H9 (cell line): Measurements from ENCODE around the gene LCNL1. TPM values are rescaled to one million over a fixed set of nuclear protein-coding genes. Genes with fewer than 3 reads are reported as not detected.

Source experiments
- DNase-seq: peaks from one replicate; pipeline ENCODE4 v3.0.0-alpha.2; 2017
- H2AFZ ChIP-seq: one replicate; pipeline ENCODE4 v1.6.1; 2013; ENCODE audit warnings: mild to moderate bottlenecking, low read length, control low read depth, moderate library complexity
- H2AK5ac ChIP-seq: 2 replicates; pipeline ENCODE4 v1.6.1; 2013; ENCODE audit warnings: low read length, control low read depth, mixed read lengths; ENCODE audit not compliant: insufficient read length
- H2BK120ac ChIP-seq: one replicate; pipeline ENCODE4 v1.6.1; 2013; ENCODE audit warnings: low read depth, mild to moderate bottlenecking, low read length, control low read depth, inconsistent platforms; ENCODE audit not compliant: poor library complexity, severe bottlenecking
- H2BK12ac ChIP-seq: 2 replicates; pipeline ENCODE4 v1.6.1; 2013; ENCODE audit warnings: low read length, control low read depth, mixed read lengths, low read depth; ENCODE audit not compliant: insufficient read length
- H2BK15ac ChIP-seq: 2 replicates; pipeline ENCODE4 v1.6.1; 2013; ENCODE audit warnings: low read depth, low read length, control low read depth
- H2BK20ac ChIP-seq: one replicate; pipeline ENCODE4 v1.6.1; 2013; ENCODE audit warnings: low read depth, mild to moderate bottlenecking, low read length, control low read depth, inconsistent platforms; ENCODE audit not compliant: poor library complexity, severe bottlenecking
- H2BK5ac ChIP-seq: 2 replicates; pipeline ENCODE4 v1.6.1; 2013; ENCODE audit warnings: low read length, control low read depth, mixed read lengths; ENCODE audit not compliant: insufficient read length
- H3K14ac ChIP-seq: 2 replicates; pipeline ENCODE4 v1.6.1; 2013; ENCODE audit warnings: low read length, control low read depth; ENCODE audit not compliant: insufficient read depth
- H3K18ac ChIP-seq: 2 replicates; pipeline ENCODE4 v1.6.1; 2013; ENCODE audit warnings: low read depth, mild to moderate bottlenecking, mixed read lengths, low read length, control low read depth; ENCODE audit not compliant: insufficient read length
- H3K23ac ChIP-seq: 2 replicates; pipeline ENCODE4 v1.6.1; 2013; ENCODE audit warnings: low read length, control low read depth, mixed read lengths, low read depth; ENCODE audit not compliant: insufficient read length
- H3K23me2 ChIP-seq: 2 replicates; pipeline ENCODE4 v1.6.1; 2013; ENCODE audit warnings: low read depth, mild to moderate bottlenecking, mixed read lengths, low read length, control low read depth; ENCODE audit not compliant: insufficient read length, poor library complexity, severe bottlenecking
- H3K27ac ChIP-seq: 2 replicates; pipeline ENCODE4 v1.5.1; 2013; ENCODE audit warnings: low read length, control low read depth, mixed read lengths, low read depth; ENCODE audit not compliant: insufficient read length
- H3K27me3 ChIP-seq: 2 replicates; pipeline ENCODE4 v1.6.1; 2013; ENCODE audit warnings: low read length, control low read depth, inconsistent platforms; ENCODE audit not compliant: insufficient read depth
- H3K4ac ChIP-seq: 2 replicates; pipeline ENCODE4 v1.6.1; 2013; ENCODE audit warnings: low read depth, mild to moderate bottlenecking, control low read depth, inconsistent platforms, low read length, moderate library complexity
- H3K4me1 ChIP-seq: 2 replicates; pipeline ENCODE4 v1.6.1; 2013; ENCODE audit warnings: low read length, control low read depth, inconsistent platforms; ENCODE audit not compliant: insufficient read depth
- H3K4me2 ChIP-seq: 2 replicates; pipeline ENCODE4 v1.6.1; 2013; ENCODE audit warnings: low read length, control low read depth, mixed read lengths; ENCODE audit not compliant: insufficient read length, insufficient read depth
- H3K56ac ChIP-seq: 2 replicates; pipeline ENCODE4 v1.6.1; 2013; ENCODE audit warnings: low read depth, mild to moderate bottlenecking, mixed read lengths, low read length, control low read depth; ENCODE audit not compliant: insufficient read length
- H3K79me1 ChIP-seq: 2 replicates; pipeline ENCODE4 v1.6.1; 2013; ENCODE audit warnings: low read depth, mild to moderate bottlenecking, moderate library complexity, low read length, control low read depth, inconsistent platforms; ENCODE audit not compliant: insufficient read depth, poor library complexity, severe bottlenecking
- H3K79me2 ChIP-seq: 2 replicates; pipeline ENCODE4 v1.6.1; 2013; ENCODE audit warnings: low read length, control low read depth, inconsistent platforms; ENCODE audit not compliant: insufficient read depth
- H3K9ac ChIP-seq: 2 replicates; pipeline ENCODE4 v1.6.1; 2013; ENCODE audit warnings: low read length, control low read depth, mixed read lengths; ENCODE audit not compliant: insufficient read length; ENCODE audit errors: extremely low read depth
- H3K9me3 ChIP-seq: one replicate; pipeline ENCODE4 v1.6.1; 2013; ENCODE audit warnings: low read depth, low read length, inconsistent platforms; ENCODE audit not compliant: control insufficient read depth
- H3T11ph ChIP-seq: one replicate; pipeline ENCODE4 v1.6.1; 2013; ENCODE audit warnings: mild to moderate bottlenecking, low read length, control low read depth, inconsistent platforms
- H4K20me1 ChIP-seq: one replicate; pipeline ENCODE4 v1.6.1; 2013; ENCODE audit not compliant: control insufficient read depth, insufficient read length, insufficient read depth
- H4K5ac ChIP-seq: 2 replicates; pipeline ENCODE4 v1.6.1; 2013; ENCODE audit warnings: low read depth, mild to moderate bottlenecking, mixed read lengths, low read length, control low read depth; ENCODE audit not compliant: insufficient read length
- H4K8ac ChIP-seq: replicated peaks from 2 replicates; pipeline ENCODE4 v1.6.1; 2013; ENCODE audit warnings: low read length, control low read depth, mixed read lengths, low read depth; ENCODE audit not compliant: insufficient read length
- H4K91ac ChIP-seq: 2 replicates; pipeline ENCODE4 v1.6.1; 2013; ENCODE audit warnings: low read depth, mild to moderate bottlenecking, moderate library complexity, mixed read lengths, low read length, control low read depth; ENCODE audit not compliant: insufficient read length
- H3K27ac Mint-ChIP-seq, 3 experiments: 2 replicates in 2 of 3; 3 replicates in 1 of 3; pipeline ENCODE4 v1.8.0; 2020 to 2021; ENCODE audit warnings: mixed read lengths in 3 of 3, mild to moderate bottlenecking in 1 of 3, moderate library complexity in 1 of 3
- H3K27me3 Mint-ChIP-seq: 2 replicates; pipeline ENCODE4 v1.8.0; 2021; ENCODE audit warnings: low read depth, mild to moderate bottlenecking, moderate library complexity, mixed read lengths
- H3K36me3 Mint-ChIP-seq, 3 experiments: 2 replicates in 2 of 3; 3 replicates in 1 of 3; pipeline ENCODE4 v1.8.0; 2020 to 2021; ENCODE audit warnings: low read depth in 3 of 3, mixed read lengths in 3 of 3; ENCODE audit not compliant: insufficient read depth in 1 of 3
- H3K4me1 Mint-ChIP-seq, 2 experiments: 2 replicates each; pipeline ENCODE4 v1.8.0; 2020; ENCODE audit warnings: mixed read lengths in 2 of 2
- H3K4me3 Mint-ChIP-seq, 2 experiments: 2 replicates in 1 of 2; 3 replicates in 1 of 2; pipeline ENCODE4 v1.8.0; 2020 to 2021; ENCODE audit warnings: mild to moderate bottlenecking in 2 of 2, mixed read lengths in 2 of 2, moderate library complexity in 1 of 2
- H3K9me3 Mint-ChIP-seq, 2 experiments: 2 replicates in 1 of 2; 3 replicates in 1 of 2; pipeline ENCODE4 v1.8.0; 2020; ENCODE audit warnings: mild to moderate bottlenecking in 2 of 2, mixed read lengths in 2 of 2, moderate library complexity in 1 of 2
- CTCF ChIP-seq: fragments of 200-600 bp; sonication (generic); conservative IDR thresholded peaks from 3 replicates; pipeline ENCODE4 v1.8.0; 2021; ENCODE audit warnings: antibody characterized with exemption, mild to moderate bottlenecking
- WGBS: extraction: QIAGEN DNeasy Blood & Tissue Kit; methylation state at CpG from one replicate; pipeline ENCODE4 v1.1.7; 2013; ENCODE audit warnings: missing lambda C conversion rate, low lambda C conversion rate, mixed read lengths; ENCODE audit not compliant: insufficient read length; ENCODE audit errors: extremely low coverage; 5-methylcytosine and 5-hydroxymethylcytosine counted together
- total RNA-seq: library from RNA; stranded (reverse); gene quantifications from 2 replicates; pipeline ENCODE4 v1.2.1, GENCODE V29; 2021

The LCNL1 gene
- total RNA-seq, 1 experiment from 2014 or later = 0.20 TPM

DNA sequence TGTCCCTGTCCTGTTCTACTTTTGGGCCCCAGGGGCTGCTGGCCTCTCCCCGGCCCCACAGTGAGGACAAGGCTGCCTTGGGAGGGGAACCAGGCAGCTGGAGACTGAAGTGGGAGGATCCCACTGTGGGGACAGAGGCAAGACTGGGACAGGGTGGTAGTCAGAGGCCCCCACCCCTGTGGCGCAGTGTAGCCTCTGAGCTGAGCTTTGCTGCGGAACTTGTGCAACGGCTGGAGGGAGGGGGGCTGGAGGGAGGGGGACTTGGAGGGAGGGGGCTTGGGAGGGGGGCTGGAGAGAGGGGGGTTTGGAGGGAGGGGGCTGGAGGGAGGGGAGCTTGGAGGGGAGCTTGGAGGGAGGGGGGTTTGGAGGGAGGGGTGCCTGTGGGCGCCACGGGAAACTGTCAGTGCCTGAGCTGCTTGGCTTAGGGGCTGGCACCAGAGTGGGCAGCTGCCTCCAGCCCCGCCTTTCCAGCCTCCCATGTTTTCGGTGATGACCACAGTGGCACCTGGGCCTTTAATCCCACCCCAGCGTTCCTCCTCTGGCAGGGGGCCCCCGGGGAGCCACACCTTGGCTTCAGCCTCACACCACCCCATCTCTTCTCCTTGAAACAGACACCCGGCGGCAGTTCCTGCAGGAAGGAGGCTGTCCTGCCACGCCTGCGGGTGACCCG is 51.4 kb downstream of the LCNL1 start:
- Mint-ChIP-seq H3K27ac (no peak overlapping the region), H3K36me3 (peaks cover 0 to 12% (median 5%) of the 10 kb centered on the region in 3 experiments; a peak in 5 of 7 replicates), H3K9me3 (no peaks in the 10 kb centered on the region), H3K4me1 (peaks cover 0 to 4% of the 10 kb centered on the region in 2 experiments; a peak in 2 of 4 replicates), H3K4me3 (no peak overlapping the region), H3K27me3 (peaks cover 24% of the 10 kb centered on the region)
- Histone ChIP-seq H4K8ac (no peak overlapping the region), H3K4ac (no peak overlapping the region), H2BK120ac (no peak overlapping the region), H3K23me2 (no peaks in the 10 kb centered on the region), H3K27ac (no peak overlapping the region), H3K79me1 (no peaks in the 10 kb centered on the region), H4K91ac (no peak overlapping the region), H3K27me3 (no peaks in the 10 kb centered on the region), H4K20me1 (peaks cover 2% of the 10 kb centered on the region), H2BK5ac (no peak overlapping the region), H3K79me2 (no peaks in the 10 kb centered on the region), H2BK15ac (no peak overlapping the region), H3K4me1 (no peaks in the 10 kb centered on the region), H3K9me3 (no peaks in the 10 kb centered on the region), H3K18ac (no peak overlapping the region), H3K4me2 (no peak overlapping the region), H4K5ac (no peak overlapping the region), H2AFZ (no peak overlapping the region), H2BK20ac (no peak overlapping the region), H3T11ph (no peak overlapping the region), H3K14ac (no peak overlapping the region), H3K23ac (no peak overlapping the region), H3K56ac (no peak overlapping the region), H2BK12ac (no peak overlapping the region), H2AK5ac (no peak overlapping the region), H3K9ac (no peak overlapping the region)
- DNase-seq = no peak
- TF ChIP-seq CTCF = no peak
- WGBS = no CpG with 5 or more reads among the region's 15 CpGs
